ENCODE data around the gene RAX. TPM values are rescaled to one million over a fixed set of nuclear protein-coding genes. Genes with fewer than 3 reads are reported as not detected.

RAX gene
- polyA plus RNA-seq, 1 experiment = not detected

GRCh38 chr18:59268127-59268720 is 5.0 kb downstream of the RAX start:
- TF ChIP-seq, protein P1, sequence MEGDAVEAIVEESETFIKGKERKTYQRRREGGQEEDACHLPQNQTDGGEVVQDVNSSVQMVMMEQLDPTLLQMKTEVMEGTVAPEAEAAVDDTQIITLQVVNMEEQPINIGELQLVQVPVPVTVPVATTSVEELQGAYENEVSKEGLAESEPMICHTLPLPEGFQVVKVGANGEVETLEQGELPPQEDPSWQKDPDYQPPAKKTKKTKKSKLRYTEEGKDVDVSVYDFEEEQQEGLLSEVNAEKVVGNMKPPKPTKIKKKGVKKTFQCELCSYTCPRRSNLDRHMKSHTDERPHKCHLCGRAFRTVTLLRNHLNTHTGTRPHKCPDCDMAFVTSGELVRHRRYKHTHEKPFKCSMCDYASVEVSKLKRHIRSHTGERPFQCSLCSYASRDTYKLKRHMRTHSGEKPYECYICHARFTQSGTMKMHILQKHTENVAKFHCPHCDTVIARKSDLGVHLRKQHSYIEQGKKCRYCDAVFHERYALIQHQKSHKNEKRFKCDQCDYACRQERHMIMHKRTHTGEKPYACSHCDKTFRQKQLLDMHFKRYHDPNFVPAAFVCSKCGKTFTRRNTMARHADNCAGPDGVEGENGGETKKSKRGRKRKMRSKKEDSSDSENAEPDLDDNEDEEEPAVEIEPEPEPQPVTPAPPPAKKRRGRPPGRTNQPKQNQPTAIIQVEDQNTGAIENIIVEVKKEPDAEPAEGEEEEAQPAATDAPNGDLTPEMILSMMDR (IDR thresholded peaks at IDR 0.05; ENCODE audit: insufficient read depth, low read depth, low read length) = no peak
- H3K27me3 ChIP-seq (ENCODE audit: control insufficient read depth, insufficient read depth, low read length) = peaks cover 80% of the 10 kb centered on the region
- H3K36me3 ChIP-seq (ENCODE audit: control insufficient read depth, insufficient read depth, low read length) = no peaks in the 10 kb centered on the region
- no peak overlapping the region for H3K4me3 ChIP-seq (ENCODE audit: low read depth, low read length)
- no peak for DNase-seq (ENCODE audit: low read depth)
- CTCF ChIA-PET = interaction anchor here (0.6 to 2.1 kb wide), 4 partner anchors 11 to 134 kb away, joined by 3 to 7 read pairs (median 5); no protein-coding TSS in a partner anchor
- POLR2A ChIA-PET = no interaction called here

- TF ChIP-seq, protein P1 (IDR thresholded peaks at IDR 0.05; ENCODE audit: insufficient read depth, low read depth, low read length) = no peak
- H3K4me3 ChIP-seq (ENCODE audit: low read depth, low read length) = no peak overlapping the region
- DNase-seq (ENCODE audit: low read depth) = no peak
- H3K27me3 ChIP-seq (ENCODE audit: control insufficient read depth, insufficient read depth, low read length) = peaks cover 75% of the 10 kb centered on the region
- no peaks in the 10 kb centered on the region for H3K36me3 ChIP-seq (ENCODE audit: control insufficient read depth, insufficient read depth, low read length)
- ChIA-PET POLR2A (no interaction called here), CTCF (interaction anchor here (0.6 to 1.2 kb wide), 2 partner anchors 40 to 135 kb away, joined by 3 read pairs; no protein-coding TSS in a partner anchor)
Observed at GRCh38 chr18:59267503-59268126, 5.6 kb downstream of the RAX start.

- no peak for DNase-seq (ENCODE audit: low read depth)
Observed at GRCh38 chr18:59266886-59267502, 6.3 kb downstream of the RAX start.

DNA sequence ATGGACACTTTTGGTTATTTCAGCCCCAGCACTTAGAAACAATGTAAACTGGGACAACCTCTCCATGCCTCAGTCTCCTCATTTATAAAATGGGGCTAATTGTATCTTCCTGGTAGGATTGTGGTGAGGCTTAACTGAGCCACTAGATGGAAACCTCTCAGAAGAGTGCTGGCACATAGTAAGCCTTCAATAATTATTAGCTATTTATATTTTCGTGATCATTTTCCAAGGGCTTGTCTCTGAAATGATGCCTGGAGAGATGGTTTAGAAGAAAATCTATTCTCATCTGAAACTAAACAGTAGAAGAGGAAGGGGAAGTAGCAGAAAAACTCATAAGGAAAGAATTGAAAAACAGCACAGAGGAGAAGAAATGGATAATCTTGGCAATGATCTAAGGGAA is 6.8 kb downstream of the RAX start:
- TF ChIP-seq, protein P1 (IDR thresholded peaks at IDR 0.05; ENCODE audit: insufficient read depth, low read depth, low read length) = no peak

More at GRCh38 chr18:59266886-59267502, 6.3 kb downstream of the RAX start:
- ChIA-PET POLR2A (no interaction called here), CTCF (interaction anchor here (1.2 kb wide), 1 partner anchor 136 kb away, joined by 3 read pairs; no protein-coding TSS in a partner anchor)
- TF ChIP-seq, protein P1 (IDR thresholded peaks at IDR 0.05; ENCODE audit: insufficient read depth, low read depth, low read length) = no peak
- peaks cover 69% of the 10 kb centered on the region for H3K27me3 ChIP-seq (ENCODE audit: control insufficient read depth, insufficient read depth, low read length)
- no peaks in the 10 kb centered on the region for H3K36me3 ChIP-seq (ENCODE audit: control insufficient read depth, insufficient read depth, low read length)
- H3K4me3 ChIP-seq (ENCODE audit: low read depth, low read length) = no peak overlapping the region

GRCh38 chr18:59265974-59266369 is 7.3 kb downstream of the RAX start:
- DNase-seq (ENCODE audit: low read depth) = no peak
- Histone ChIP-seq H3K4me3 (ENCODE audit: low read depth, low read length) (no peak overlapping the region), H3K27me3 (ENCODE audit: control insufficient read depth, insufficient read depth, low read length) (peaks cover 61% of the 10 kb centered on the region), H3K36me3 (ENCODE audit: control insufficient read depth, insufficient read depth, low read length) (no peaks in the 10 kb centered on the region)
- CTCF ChIA-PET = no interaction called here
- POLR2A ChIA-PET = no interaction called here
- TF ChIP-seq, protein P1 (IDR thresholded peaks at IDR 0.05; ENCODE audit: insufficient read depth, low read depth, low read length) = no peak

More for the DNA sequence above, 6.8 kb downstream of the RAX start:
- Histone ChIP-seq H3K27me3 (ENCODE audit: control insufficient read depth, insufficient read depth, low read length) (peaks cover 65% of the 10 kb centered on the region), H3K4me3 (ENCODE audit: low read depth, low read length) (no peak overlapping the region), H3K36me3 (ENCODE audit: control insufficient read depth, insufficient read depth, low read length) (no peaks in the 10 kb centered on the region)
- CTCF ChIA-PET = no interaction called here
- POLR2A ChIA-PET = no interaction called here
- DNase-seq (ENCODE audit: low read depth) = no peak
